Measurements from ENCODE around the gene OSBPL6.

GRCh38 chr2:178221556-178221955 lies 27.2 kb downstream of the OSBPL6 start:
- TF ChIP-seq CTCF (conservative IDR thresholded peaks at IDR 0.05 in 1 of 2, IDR thresholded peaks at IDR 0.05 in 1 of 2; ENCODE audit: extremely low read depth in 1 of 2, insufficient read depth in 1 of 2, low read depth in 1 of 2, low read length in 2 of 2) (no peak), EZH2 (IDR thresholded peaks at IDR 0.05; ENCODE audit: borderline replicate concordance, low read length) (no peak)
